HG03280 (cell line): ENCODE measurements around the gene ALPK3.

Experiments
- ATAC-seq: cut with Tn5 transposase; IDR thresholded peaks from one replicate; pipeline ENCODE4 v1.9.1; 2021; ENCODE audit warnings: mild to moderate bottlenecking, moderate library complexity; ENCODE audit not compliant: unreplicated experiment

Gene ALPK3

GRCh38 chr15:84914909-84915605 lies 97.9 kb downstream of the ALPK3 start:
- ATAC-seq = peak; percentile 95

- no peak for ATAC-seq
Observed at GRCh38 chr15:84915606-84915958, 98.4 kb downstream of the ALPK3 start.

DNA sequence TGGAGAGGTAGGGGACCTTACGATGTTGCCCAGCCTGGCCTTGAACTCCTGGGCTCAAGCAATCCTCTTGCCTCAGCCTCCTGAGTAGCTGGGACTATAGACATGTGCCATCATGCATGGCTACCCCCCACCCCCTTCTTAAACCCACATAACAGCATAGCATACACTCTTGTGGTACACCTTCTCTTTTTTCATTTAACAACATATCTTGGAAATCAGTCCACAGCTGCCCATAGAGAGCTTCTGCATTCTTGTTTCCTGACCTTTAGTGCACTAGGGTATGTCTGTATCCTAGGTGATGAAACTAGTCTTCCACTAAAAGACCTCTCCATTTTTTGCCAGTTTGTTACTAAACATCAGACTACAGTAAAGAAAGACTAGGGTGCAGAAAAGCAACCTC lies 100.3 kb downstream of the ALPK3 start:
- ATAC-seq = no peak

DNA sequence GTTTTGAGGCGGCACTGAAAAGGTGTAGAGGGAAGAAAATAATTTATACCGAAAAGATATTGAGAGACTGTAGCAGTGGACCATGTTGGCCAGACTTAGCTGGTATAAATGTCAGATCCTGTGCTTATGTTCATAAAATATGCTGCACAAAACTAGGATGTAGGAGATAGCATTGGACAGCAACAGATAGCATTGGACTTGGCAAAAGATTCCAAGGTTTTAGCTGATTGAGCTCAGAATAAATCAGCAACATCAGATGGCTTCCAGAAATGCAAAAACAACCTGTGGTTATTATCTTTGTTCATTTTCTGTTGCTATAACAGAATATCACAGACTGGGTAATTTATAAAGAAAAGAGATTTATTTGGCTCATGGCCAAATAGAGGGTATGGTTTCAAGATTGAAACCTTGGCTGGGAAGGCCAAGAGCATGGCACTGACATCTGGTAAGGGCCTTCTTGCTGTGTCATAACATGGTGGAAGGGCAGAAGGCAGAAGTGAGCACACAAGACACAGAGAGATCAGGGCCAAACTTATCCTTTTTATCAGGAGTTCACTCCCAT lies 102.0 kb downstream of the ALPK3 start:
- ATAC-seq = no peak

GRCh38 chr15:84921121-84921520 lies 104.0 kb downstream of the ALPK3 start:
- no peak for ATAC-seq

- ATAC-seq = no peak
Observed at GRCh38 chr15:84922530-84922929, 105.4 kb downstream of the ALPK3 start.
